SK-N-SH treated with all-trans-retinoic acid at 6 μM for 48 hours (cell line): ENCODE results near the gene NEDD4.

Experiments used
- ESRRG ChIP-seq: fragments of 250-450 bp; sonication (Bioruptor Pico); IDR thresholded peaks from 2 replicates; pipeline ENCODE4 v1.6.1; 2021; ENCODE audit warnings: mild to moderate bottlenecking
- GLIS3 ChIP-seq: fragments of 250-450 bp; sonication (Bioruptor Pico); IDR thresholded peaks from 2 replicates; pipeline ENCODE4 v1.5.0; 2020; ENCODE audit warnings: mild to moderate bottlenecking, moderate library complexity
- OSR1 ChIP-seq: fragments of 250-450 bp; sonication (Bioruptor Pico); IDR thresholded peaks from 2 replicates; pipeline ENCODE4 v1.8.0; 2022; ENCODE audit warnings: moderate library complexity, mild to moderate bottlenecking, inconsistent platforms
- TCF4 ChIP-seq: fragments of 250-450 bp; sonication (Bioruptor Pico); IDR thresholded peaks from 2 replicates; pipeline ENCODE4 v1.8.0; 2021; ENCODE audit warnings: mild to moderate bottlenecking, moderate library complexity, borderline replicate concordance
- TOX ChIP-seq: fragments of 250-450 bp; sonication (Bioruptor Pico); IDR thresholded peaks from 2 replicates; pipeline ENCODE4 v1.8.0; 2021; ENCODE audit warnings: mild to moderate bottlenecking, moderate library complexity, borderline replicate concordance
- ZFP30 ChIP-seq: fragments of 450-650 bp; formaldehyde crosslinking; IDR thresholded peaks from 2 replicates; pipeline ENCODE4 v1.5.0; 2022; ENCODE audit warnings: mild to moderate bottlenecking, moderate library complexity
- ZNF565 ChIP-seq: fragments of 450-650 bp; formaldehyde crosslinking; conservative IDR thresholded peaks from 2 replicates; pipeline ENCODE4 v1.5.0; 2020; ENCODE audit warnings: low read depth, mild to moderate bottlenecking, moderate library complexity
- ZNF70 ChIP-seq: fragments of 450-650 bp; formaldehyde crosslinking; IDR thresholded peaks from 2 replicates; pipeline ENCODE4 v1.5.0; 2020; ENCODE audit warnings: mild to moderate bottlenecking, moderate library complexity
- TF ChIP-seq, protein P1 (sequence below): fragments of 250-450 bp; sonication (Bioruptor Pico); IDR thresholded peaks from 2 replicates; pipeline ENCODE4 v1.8.0; 2020; ENCODE audit warnings: mild to moderate bottlenecking, moderate library complexity, borderline replicate concordance
- TF ChIP-seq, protein P2 (sequence below): fragments of 250-450 bp; sonication (Bioruptor Pico); IDR thresholded peaks from 2 replicates; pipeline ENCODE4 v1.5.0; 2020; ENCODE audit warnings: mild to moderate bottlenecking, moderate library complexity
- TF ChIP-seq, protein P3 (sequence below): fragments of 250-450 bp; sonication (Bioruptor Pico); IDR thresholded peaks from 2 replicates; pipeline ENCODE4 v1.5.1; 2020; ENCODE audit warnings: low read depth, mild to moderate bottlenecking, moderate library complexity

DNA sequence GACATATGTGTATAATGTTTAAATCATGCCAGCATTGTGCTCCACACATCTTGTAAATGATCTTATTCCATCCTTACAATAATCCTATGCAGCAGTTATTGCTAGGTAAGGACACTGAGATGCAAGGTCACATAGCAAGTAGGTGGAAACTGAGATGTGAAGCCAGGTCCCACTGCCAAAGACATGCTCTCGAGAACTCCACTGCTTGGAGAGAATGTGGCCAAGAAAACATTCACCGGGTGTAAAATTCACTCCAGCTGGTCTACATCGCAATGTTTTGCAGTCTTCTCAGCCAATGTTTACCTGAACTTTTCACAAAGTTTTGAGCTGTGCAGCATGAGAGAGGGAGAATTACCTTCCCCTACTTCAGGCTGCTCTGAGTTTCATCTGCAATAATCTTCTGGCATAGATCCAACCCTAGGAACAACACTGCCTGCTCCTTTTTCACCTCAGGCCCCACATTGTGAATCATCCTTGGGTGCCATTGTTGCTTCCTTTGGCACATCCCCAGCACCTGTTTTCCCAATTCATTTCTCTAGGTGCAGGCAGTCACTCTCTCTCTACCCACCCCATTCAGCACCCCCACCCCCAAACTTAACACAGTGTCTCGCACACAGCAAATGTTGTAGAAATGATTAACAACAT lies 197.0 kb downstream of the NEDD4 start:
- TF ChIP-seq, protein P1, sequence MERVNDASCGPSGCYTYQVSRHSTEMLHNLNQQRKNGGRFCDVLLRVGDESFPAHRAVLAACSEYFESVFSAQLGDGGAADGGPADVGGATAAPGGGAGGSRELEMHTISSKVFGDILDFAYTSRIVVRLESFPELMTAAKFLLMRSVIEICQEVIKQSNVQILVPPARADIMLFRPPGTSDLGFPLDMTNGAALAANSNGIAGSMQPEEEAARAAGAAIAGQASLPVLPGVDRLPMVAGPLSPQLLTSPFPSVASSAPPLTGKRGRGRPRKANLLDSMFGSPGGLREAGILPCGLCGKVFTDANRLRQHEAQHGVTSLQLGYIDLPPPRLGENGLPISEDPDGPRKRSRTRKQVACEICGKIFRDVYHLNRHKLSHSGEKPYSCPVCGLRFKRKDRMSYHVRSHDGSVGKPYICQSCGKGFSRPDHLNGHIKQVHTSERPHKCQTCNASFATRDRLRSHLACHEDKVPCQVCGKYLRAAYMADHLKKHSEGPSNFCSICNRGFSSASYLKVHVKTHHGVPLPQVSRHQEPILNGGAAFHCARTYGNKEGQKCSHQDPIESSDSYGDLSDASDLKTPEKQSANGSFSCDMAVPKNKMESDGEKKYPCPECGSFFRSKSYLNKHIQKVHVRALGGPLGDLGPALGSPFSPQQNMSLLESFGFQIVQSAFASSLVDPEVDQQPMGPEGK (CRISPR knock-in tag), result no peak
- TF ChIP-seq, protein P2, sequence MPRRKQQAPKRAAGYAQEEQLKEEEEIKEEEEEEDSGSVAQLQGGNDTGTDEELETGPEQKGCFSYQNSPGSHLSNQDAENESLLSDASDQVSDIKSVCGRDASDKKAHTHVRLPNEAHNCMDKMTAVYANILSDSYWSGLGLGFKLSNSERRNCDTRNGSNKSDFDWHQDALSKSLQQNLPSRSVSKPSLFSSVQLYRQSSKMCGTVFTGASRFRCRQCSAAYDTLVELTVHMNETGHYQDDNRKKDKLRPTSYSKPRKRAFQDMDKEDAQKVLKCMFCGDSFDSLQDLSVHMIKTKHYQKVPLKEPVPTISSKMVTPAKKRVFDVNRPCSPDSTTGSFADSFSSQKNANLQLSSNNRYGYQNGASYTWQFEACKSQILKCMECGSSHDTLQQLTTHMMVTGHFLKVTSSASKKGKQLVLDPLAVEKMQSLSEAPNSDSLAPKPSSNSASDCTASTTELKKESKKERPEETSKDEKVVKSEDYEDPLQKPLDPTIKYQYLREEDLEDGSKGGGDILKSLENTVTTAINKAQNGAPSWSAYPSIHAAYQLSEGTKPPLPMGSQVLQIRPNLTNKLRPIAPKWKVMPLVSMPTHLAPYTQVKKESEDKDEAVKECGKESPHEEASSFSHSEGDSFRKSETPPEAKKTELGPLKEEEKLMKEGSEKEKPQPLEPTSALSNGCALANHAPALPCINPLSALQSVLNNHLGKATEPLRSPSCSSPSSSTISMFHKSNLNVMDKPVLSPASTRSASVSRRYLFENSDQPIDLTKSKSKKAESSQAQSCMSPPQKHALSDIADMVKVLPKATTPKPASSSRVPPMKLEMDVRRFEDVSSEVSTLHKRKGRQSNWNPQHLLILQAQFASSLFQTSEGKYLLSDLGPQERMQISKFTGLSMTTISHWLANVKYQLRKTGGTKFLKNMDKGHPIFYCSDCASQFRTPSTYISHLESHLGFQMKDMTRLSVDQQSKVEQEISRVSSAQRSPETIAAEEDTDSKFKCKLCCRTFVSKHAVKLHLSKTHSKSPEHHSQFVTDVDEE (CRISPR knock-in tag), result no peak
- no peak for TF ChIP-seq TCF4 (CRISPR knock-in tag)
- TF ChIP-seq ESRRG, result no peak
- TF ChIP-seq GLIS3 (CRISPR knock-in tag), result no peak
- no peak for TF ChIP-seq ZNF565 (CRISPR knock-in tag)
- no peak for TF ChIP-seq TOX (CRISPR knock-in tag)
- TF ChIP-seq, protein P3, sequence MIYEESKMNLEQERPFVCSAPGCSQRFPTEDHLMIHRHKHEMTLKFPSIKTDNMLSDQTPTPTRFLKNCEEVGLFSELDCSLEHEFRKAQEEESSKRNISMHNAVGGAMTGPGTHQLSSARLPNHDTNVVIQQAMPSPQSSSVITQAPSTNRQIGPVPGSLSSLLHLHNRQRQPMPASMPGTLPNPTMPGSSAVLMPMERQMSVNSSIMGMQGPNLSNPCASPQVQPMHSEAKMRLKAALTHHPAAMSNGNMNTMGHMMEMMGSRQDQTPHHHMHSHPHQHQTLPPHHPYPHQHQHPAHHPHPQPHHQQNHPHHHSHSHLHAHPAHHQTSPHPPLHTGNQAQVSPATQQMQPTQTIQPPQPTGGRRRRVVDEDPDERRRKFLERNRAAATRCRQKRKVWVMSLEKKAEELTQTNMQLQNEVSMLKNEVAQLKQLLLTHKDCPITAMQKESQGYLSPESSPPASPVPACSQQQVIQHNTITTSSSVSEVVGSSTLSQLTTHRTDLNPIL (CRISPR knock-in tag), result no peak
- no peak for TF ChIP-seq ZFP30 (CRISPR knock-in tag)
- no peak for TF ChIP-seq ZNF70
- TF ChIP-seq OSR1 (CRISPR knock-in tag), result no peak
